Measurements from ENCODE around the gene C1orf167.

GRCh38 chr1:11804666-11805421 is 42.9 kb downstream of the C1orf167 start:
- no peak for TF ChIP-seq CTCF (conservative IDR thresholded peaks at IDR 0.05)
- TF ChIP-seq ZFX (IDR thresholded peaks at IDR 0.05), result no peak
